HG03025 (cell line): Measurements from ENCODE around the gene PRKN.

Experiments used
- ATAC-seq: cut with Tn5 transposase; IDR thresholded peaks from one replicate; pipeline ENCODE4 v1.9.1; 2021; ENCODE audit warnings: mild to moderate bottlenecking, moderate library complexity; ENCODE audit not compliant: unreplicated experiment, low FRiP score

The PRKN gene

GRCh38 chr6:161618831-161619454 is 1108.6 kb downstream of the PRKN start:
- no peak for ATAC-seq

GRCh38 chr6:161613711-161614110 is 1113.9 kb downstream of the PRKN start:
- no peak for ATAC-seq

GRCh38 chr6:161608771-161609170 is 1118.8 kb downstream of the PRKN start:
- ATAC-seq: no peak

GRCh38 chr6:161607696-161608297 is 1119.8 kb downstream of the PRKN start:
- ATAC-seq: no peak

- no peak for ATAC-seq
Measured at GRCh38 chr6:161602359-161602758, 1125.2 kb downstream of the PRKN start.

GRCh38 chr6:161598896-161599295 is 1128.7 kb downstream of the PRKN start:
- no peak for ATAC-seq

- ATAC-seq: no peak
Measured at GRCh38 chr6:161596807-161597520, 1130.6 kb downstream of the PRKN start.

- ATAC-seq: no peak
Measured at GRCh38 chr6:161594412-161594811, 1133.2 kb downstream of the PRKN start.

GRCh38 chr6:161590961-161591627 is 1136.5 kb downstream of the PRKN start:
- no peak for ATAC-seq

GRCh38 chr6:161586887-161587286 is 1140.7 kb downstream of the PRKN start:
- no peak for ATAC-seq

- no peak for ATAC-seq
Measured at GRCh38 chr6:161584621-161585340, 1142.8 kb downstream of the PRKN start.

- no peak for ATAC-seq
Measured at GRCh38 chr6:161584051-161584450, 1143.5 kb downstream of the PRKN start.

GRCh38 chr6:161583584-161583983 is 1144.0 kb downstream of the PRKN start:
- no peak for ATAC-seq

- no peak for ATAC-seq
Measured at GRCh38 chr6:161578478-161578877, 1149.1 kb downstream of the PRKN start.

GRCh38 chr6:161575523-161576254 is 1151.9 kb downstream of the PRKN start:
- ATAC-seq: no peak

GRCh38 chr6:161568885-161569456 is 1158.6 kb downstream of the PRKN start:
- no peak for ATAC-seq

- no peak for ATAC-seq
Measured at GRCh38 chr6:161564952-161565351, 1162.6 kb downstream of the PRKN start.

GRCh38 chr6:161561908-161562307 is 1165.7 kb downstream of the PRKN start:
- no peak for ATAC-seq

- no peak for ATAC-seq
Measured at GRCh38 chr6:161557333-161558107, 1170.0 kb downstream of the PRKN start.
